HEK293 (cell line): ENCODE measurements around the gene MPPE1.

Source experiments
- CTCF ChIA-PET: fragments of 350-600 bp; formaldehyde crosslinking; extraction: SDS; loops from one replicate; lab custom pipeline; 2021; ENCODE audit warnings: antibody characterized with exemption; lab: Yijun Ruan, JAX
- POLR2A ChIA-PET: fragments of 300-600 bp; formaldehyde crosslinking; extraction: SDS; loops from one replicate; lab custom pipeline; 2020; ENCODE audit warnings: antibody characterized with exemption, inconsistent platforms; lab: Yijun Ruan, JAX
- H3K27ac ChIP-seq: fragments of 200-500 bp; sonication (Bioruptor generic); 2 replicates; pipeline ENCODE4 v1.5.1; 2014; ENCODE audit warnings: low read depth, low read length, control low read depth, inconsistent platforms; ENCODE audit errors: extremely low read depth
- H3K36me3 ChIP-seq, 2 experiments: fragments of 200-500 bp in 1 of 2; sonication (Bioruptor generic) in 1 of 2; 1 replicate in 1 of 2; 2 replicates in 1 of 2; pipeline ENCODE4 v1.5.1; 2014 to 2017; ENCODE audit warnings: inconsistent platforms in 2 of 2, low read length in 2 of 2; ENCODE audit not compliant: control insufficient read depth in 2 of 2, insufficient read depth in 1 of 2
- H3K4me1 ChIP-seq: fragments of 200-500 bp; sonication (Bioruptor generic); 2 replicates; pipeline ENCODE4 v1.5.1; 2014; ENCODE audit warnings: mild to moderate bottlenecking, low read length, inconsistent platforms; ENCODE audit not compliant: control insufficient read depth, insufficient read depth
- H3K4me3 ChIP-seq: 2 replicates; pipeline ENCODE4 v1.5.1; 2011; ENCODE audit warnings: low read depth, mild to moderate bottlenecking, control low read depth, low read length, moderate library complexity
- H3K9me3 ChIP-seq: fragments of 200-500 bp; sonication (Bioruptor generic); 2 replicates; pipeline ENCODE4 v1.5.1; 2014; ENCODE audit warnings: low read depth, low read length, inconsistent platforms; ENCODE audit not compliant: control insufficient read depth, insufficient read depth
- KLF1 ChIP-seq: fragments of 450-650 bp; formaldehyde crosslinking; IDR thresholded peaks from 2 replicates; pipeline ENCODE4 v1.5.1; 2016; ENCODE audit warnings: missing biosample characterization, missing genetic modification characterization
- SP7 ChIP-seq: fragments of 450-650 bp; formaldehyde crosslinking; IDR thresholded peaks from 2 replicates; pipeline ENCODE4 v1.5.1; 2016; ENCODE audit warnings: missing biosample characterization, missing genetic modification characterization
- ZNF214 ChIP-seq: fragments of 450-650 bp; formaldehyde crosslinking; IDR thresholded peaks from 2 replicates; pipeline ENCODE4 v1.5.1; 2017; ENCODE audit warnings: missing biosample characterization, mild to moderate bottlenecking, missing genetic modification characterization, borderline replicate concordance
- ZNF366 ChIP-seq: fragments of 450-650 bp; formaldehyde crosslinking; conservative IDR thresholded peaks from 2 replicates; pipeline ENCODE4 v1.5.1; 2016; ENCODE audit warnings: missing biosample characterization, missing genetic modification characterization
- ZNF416 ChIP-seq: fragments of 450-650 bp; formaldehyde crosslinking; IDR thresholded peaks from 2 replicates; pipeline ENCODE4 v1.5.1; 2016; ENCODE audit warnings: missing biosample characterization, missing genetic modification characterization
- ZNF521 ChIP-seq: fragments of 450-650 bp; formaldehyde crosslinking; IDR thresholded peaks from 2 replicates; pipeline ENCODE4 v1.5.1; 2017; ENCODE audit warnings: missing biosample characterization, mild to moderate bottlenecking, missing genetic modification characterization
- ZNF660 ChIP-seq: fragments of 450-650 bp; IDR thresholded peaks from 2 replicates; pipeline ENCODE4 v1.5.1; 2018; ENCODE audit warnings: missing biosample characterization, mild to moderate bottlenecking, missing genetic modification characterization
- ZNF747 ChIP-seq: fragments of 450-650 bp; formaldehyde crosslinking; IDR thresholded peaks from 2 replicates; pipeline ENCODE4 v1.5.1; 2016; ENCODE audit warnings: missing biosample characterization, missing genetic modification characterization
- ZNF792 ChIP-seq: fragments of 450-650 bp; formaldehyde crosslinking; IDR thresholded peaks from 2 replicates; pipeline ENCODE4 v1.5.1; 2016; ENCODE audit warnings: missing biosample characterization, missing genetic modification characterization
- ZSCAN4 ChIP-seq: fragments of 450-650 bp; formaldehyde crosslinking; IDR thresholded peaks from 2 replicates; pipeline ENCODE4 v1.5.1; 2017; ENCODE audit warnings: missing biosample characterization, missing genetic modification characterization
- TF ChIP-seq, protein P1 (sequence below): fragments of 450-650 bp; formaldehyde crosslinking; IDR thresholded peaks from 2 replicates; pipeline ENCODE4 v1.5.1; 2016; ENCODE audit warnings: missing biosample characterization, missing genetic modification characterization
- TF ChIP-seq, protein P2 (sequence below): fragments of 450-650 bp; formaldehyde crosslinking; optimal IDR thresholded peaks from 2 replicates; pipeline ENCODE3; 2016; ENCODE audit warnings: missing biosample characterization, mild to moderate bottlenecking, missing genetic modification characterization
- TF ChIP-seq, protein P3 (sequence below): fragments of 450-650 bp; formaldehyde crosslinking; IDR thresholded peaks from 2 replicates; pipeline ENCODE4 v1.5.1; 2016; ENCODE audit warnings: missing biosample characterization, missing genetic modification characterization, borderline replicate concordance
- TF ChIP-seq, protein P4 (sequence below): fragments of 450-650 bp; formaldehyde crosslinking; IDR thresholded peaks from 2 replicates; pipeline ENCODE4 v1.5.1; 2016; ENCODE audit warnings: missing biosample characterization, missing genetic modification characterization

The MPPE1 gene

GRCh38 chr18:11849841-11850634 is 58.1 kb downstream of the MPPE1 start (continued):
- TF ChIP-seq, protein P1, sequence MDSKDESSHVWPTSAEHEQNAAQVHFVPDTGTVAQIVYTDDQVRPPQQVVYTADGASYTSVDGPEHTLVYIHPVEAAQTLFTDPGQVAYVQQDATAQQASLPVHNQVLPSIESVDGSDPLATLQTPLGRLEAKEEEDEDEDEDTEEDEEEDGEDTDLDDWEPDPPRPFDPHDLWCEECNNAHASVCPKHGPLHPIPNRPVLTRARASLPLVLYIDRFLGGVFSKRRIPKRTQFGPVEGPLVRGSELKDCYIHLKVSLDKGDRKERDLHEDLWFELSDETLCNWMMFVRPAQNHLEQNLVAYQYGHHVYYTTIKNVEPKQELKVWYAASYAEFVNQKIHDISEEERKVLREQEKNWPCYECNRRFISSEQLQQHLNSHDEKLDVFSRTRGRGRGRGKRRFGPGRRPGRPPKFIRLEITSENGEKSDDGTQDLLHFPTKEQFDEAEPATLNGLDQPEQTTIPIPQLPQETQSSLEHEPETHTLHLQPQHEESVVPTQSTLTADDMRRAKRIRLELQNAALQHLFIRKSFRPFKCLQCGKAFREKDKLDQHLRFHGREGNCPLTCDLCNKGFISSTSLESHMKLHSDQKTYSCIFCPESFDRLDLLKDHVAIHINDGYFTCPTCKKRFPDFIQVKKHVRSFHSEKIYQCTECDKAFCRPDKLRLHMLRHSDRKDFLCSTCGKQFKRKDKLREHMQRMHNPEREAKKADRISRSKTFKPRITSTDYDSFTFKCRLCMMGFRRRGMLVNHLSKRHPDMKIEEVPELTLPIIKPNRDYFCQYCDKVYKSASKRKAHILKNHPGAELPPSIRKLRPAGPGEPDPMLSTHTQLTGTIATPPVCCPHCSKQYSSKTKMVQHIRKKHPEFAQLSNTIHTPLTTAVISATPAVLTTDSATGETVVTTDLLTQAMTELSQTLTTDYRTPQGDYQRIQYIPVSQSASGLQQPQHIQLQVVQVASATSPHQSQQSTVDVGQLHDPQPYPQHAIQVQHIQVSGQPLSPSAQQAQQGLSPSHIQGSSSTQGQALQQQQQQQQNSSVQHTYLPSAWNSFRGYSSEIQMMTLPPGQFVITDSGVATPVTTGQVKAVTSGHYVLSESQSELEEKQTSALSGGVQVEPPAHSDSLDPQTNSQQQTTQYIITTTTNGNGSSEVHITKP (tag by site-specific recombination), result no peak
- TF ChIP-seq, protein P2, sequence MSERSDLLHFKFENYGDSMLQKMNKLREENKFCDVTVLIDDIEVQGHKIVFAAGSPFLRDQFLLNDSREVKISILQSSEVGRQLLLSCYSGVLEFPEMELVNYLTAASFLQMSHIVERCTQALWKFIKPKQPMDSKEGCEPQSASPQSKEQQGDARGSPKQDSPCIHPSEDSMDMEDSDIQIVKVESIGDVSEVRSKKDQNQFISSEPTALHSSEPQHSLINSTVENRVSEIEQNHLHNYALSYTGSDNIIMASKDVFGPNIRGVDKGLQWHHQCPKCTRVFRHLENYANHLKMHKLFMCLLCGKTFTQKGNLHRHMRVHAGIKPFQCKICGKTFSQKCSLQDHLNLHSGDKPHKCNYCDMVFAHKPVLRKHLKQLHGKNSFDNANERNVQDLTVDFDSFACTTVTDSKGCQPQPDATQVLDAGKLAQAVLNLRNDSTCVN (tag by site-specific recombination), result no peak

DNA sequence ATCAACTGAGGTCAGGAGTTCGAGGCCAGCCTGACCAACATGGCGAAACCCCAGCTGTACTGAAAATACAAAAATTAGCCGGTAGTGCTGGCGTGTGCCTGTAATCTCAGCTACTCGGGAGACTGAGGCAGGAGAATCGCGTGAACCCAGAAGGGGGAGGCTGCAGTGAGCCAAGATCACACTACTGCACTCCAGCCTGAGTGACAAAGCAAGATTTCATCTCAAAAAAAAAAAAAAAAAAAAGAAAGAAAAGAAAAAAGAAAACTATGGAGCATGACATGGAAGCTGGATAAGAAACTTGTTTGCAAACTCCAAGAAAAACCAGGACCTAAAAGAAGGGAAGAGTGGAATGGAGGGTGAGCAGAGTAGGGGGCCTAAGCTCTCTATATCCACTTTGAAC is 58.8 kb downstream of the MPPE1 start:
- CTCF ChIA-PET, result interaction anchor here (0.6 to 2.5 kb wide), 6 partner anchors 10 to 194 kb away, joined by 3 to 10 read pairs (median 4); no protein-coding TSS in a partner anchor
- Histone ChIP-seq H3K27ac (no peak overlapping the region), H3K4me3 (no peak overlapping the region), H3K36me3 (no peaks in the 10 kb centered on the region; a peak in 2 of 3 replicates), H3K9me3 (no peaks in the 10 kb centered on the region), H3K4me1 (peaks cover 8% of the 10 kb centered on the region; the same call in 1 of the 2 replicates)
- no peak for TF ChIP-seq ZNF792 (tag by site-specific recombination)
- no peak for TF ChIP-seq KLF1 (tag by site-specific recombination)
- TF ChIP-seq, protein P3, sequence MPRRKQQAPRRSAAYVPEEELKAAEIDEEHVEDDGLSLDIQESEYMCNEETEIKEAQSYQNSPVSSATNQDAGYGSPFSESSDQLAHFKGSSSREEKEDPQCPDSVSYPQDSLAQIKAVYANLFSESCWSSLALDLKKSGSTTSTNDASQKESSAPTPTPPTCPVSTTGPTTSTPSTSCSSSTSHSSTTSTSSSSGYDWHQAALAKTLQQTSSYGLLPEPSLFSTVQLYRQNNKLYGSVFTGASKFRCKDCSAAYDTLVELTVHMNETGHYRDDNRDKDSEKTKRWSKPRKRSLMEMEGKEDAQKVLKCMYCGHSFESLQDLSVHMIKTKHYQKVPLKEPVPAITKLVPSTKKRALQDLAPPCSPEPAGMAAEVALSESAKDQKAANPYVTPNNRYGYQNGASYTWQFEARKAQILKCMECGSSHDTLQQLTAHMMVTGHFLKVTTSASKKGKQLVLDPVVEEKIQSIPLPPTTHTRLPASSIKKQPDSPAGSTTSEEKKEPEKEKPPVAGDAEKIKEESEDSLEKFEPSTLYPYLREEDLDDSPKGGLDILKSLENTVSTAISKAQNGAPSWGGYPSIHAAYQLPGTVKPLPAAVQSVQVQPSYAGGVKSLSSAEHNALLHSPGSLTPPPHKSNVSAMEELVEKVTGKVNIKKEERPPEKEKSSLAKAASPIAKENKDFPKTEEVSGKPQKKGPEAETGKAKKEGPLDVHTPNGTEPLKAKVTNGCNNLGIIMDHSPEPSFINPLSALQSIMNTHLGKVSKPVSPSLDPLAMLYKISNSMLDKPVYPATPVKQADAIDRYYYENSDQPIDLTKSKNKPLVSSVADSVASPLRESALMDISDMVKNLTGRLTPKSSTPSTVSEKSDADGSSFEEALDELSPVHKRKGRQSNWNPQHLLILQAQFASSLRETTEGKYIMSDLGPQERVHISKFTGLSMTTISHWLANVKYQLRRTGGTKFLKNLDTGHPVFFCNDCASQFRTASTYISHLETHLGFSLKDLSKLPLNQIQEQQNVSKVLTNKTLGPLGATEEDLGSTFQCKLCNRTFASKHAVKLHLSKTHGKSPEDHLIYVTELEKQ (tag by site-specific recombination), result no peak
- POLR2A ChIA-PET, result interaction anchor here (0.7 to 2.0 kb wide), 2 partner anchors 132 to 407 kb away, joined by 3 to 5 read pairs; partner anchors contain the start of gene IMPA2

DNA sequence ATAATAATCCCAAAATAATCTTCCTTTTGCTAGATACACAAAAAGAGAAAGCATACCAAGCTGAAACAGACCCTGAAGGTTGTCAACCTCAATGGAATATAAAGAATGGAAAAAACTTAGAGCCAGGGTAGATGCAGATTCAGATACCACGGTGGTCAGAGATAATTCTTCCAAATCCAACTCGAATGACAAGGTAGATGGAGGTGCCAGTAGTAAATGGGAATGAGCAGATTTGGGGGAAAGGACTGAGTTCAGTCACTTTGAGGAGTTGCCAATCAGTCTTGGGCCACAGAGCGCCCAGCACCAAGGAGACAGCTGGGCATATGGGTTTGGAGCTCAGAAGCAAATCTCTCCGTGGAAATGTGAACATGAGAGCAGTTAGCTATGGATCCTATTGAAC is 60.3 kb downstream of the MPPE1 start:
- ChIA-PET CTCF (interaction anchor here (0.7 to 2.5 kb wide), 4 partner anchors 100 to 192 kb away, joined by 3 to 10 read pairs (median 5); no protein-coding TSS in a partner anchor), POLR2A (interaction anchor here (2.0 kb wide), 1 partner anchor 133 kb away, joined by 5 read pairs; the partner anchor contains the start of gene IMPA2)
- H3K27ac ChIP-seq, result no peak overlapping the region
- no peaks in the 10 kb centered on the region for H3K36me3 ChIP-seq
- no peak for TF ChIP-seq ZNF521 (tag by site-specific recombination)
- no peak for TF ChIP-seq ZNF660 (tag by site-specific recombination)
- no peak for TF ChIP-seq ZNF416 (tag by site-specific recombination)
- TF ChIP-seq ZNF214 (tag by site-specific recombination), result no peak
- no peak for TF ChIP-seq ZNF366 (tag by site-specific recombination)
- TF ChIP-seq ZNF747 (tag by site-specific recombination), result no peak
- TF ChIP-seq, protein P4, sequence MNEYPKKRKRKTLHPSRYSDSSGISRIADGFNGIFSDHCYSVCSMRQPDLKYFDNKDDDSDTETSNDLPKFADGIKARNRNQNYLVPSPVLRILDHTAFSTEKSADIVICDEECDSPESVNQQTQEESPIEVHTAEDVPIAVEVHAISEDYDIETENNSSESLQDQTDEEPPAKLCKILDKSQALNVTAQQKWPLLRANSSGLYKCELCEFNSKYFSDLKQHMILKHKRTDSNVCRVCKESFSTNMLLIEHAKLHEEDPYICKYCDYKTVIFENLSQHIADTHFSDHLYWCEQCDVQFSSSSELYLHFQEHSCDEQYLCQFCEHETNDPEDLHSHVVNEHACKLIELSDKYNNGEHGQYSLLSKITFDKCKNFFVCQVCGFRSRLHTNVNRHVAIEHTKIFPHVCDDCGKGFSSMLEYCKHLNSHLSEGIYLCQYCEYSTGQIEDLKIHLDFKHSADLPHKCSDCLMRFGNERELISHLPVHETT (tag by site-specific recombination), result no peak
- no peak for TF ChIP-seq SP7 (tag by site-specific recombination)
- no peak for TF ChIP-seq ZSCAN4 (tag by site-specific recombination)
- H3K4me3 ChIP-seq, result no peak overlapping the region
- H3K4me1 ChIP-seq, result peaks cover 5% of the 10 kb centered on the region; the same call in 1 of the 2 replicates
- no peaks in the 10 kb centered on the region for H3K9me3 ChIP-seq
